HG02870 (cell line): ENCODE data around the gene MAN2B2.
A peak's percentile ranks its signal among the peaks of the same experiment; 100 is the strongest.

Experiments
- ATAC-seq: cut with Tn5 transposase; IDR thresholded peaks from one replicate; pipeline ENCODE4 v1.9.1; 2021; ENCODE audit warnings: mild to moderate bottlenecking, moderate library complexity; ENCODE audit not compliant: unreplicated experiment

MAN2B2 gene

GRCh38 chr4:6574747-6575502, at the start of gene MAN2B2:
Gene MAN2B2, plus strand, starts transcription at chr4:6575189. Its CDS starts 22 bp downstream, at chr4:6575211.
- ATAC-seq = peak; percentile 85

- no peak for ATAC-seq
These were observed 49.5 kb upstream of the MAN2B2 start for GRCh38 chr4:6525474-6525873.

GRCh38 chr4:6526156-6526555, 48.8 kb upstream of the MAN2B2 start:
- no peak for ATAC-seq

- no peak for ATAC-seq
These were observed 48.3 kb upstream of the MAN2B2 start for GRCh38 chr4:6526671-6527091.

- no peak for ATAC-seq
These were observed 47.7 kb upstream of the MAN2B2 start for GRCh38 chr4:6527259-6527658.

GRCh38 chr4:6527683-6528595, 47.0 kb upstream of the MAN2B2 start:
- ATAC-seq = no peak

- ATAC-seq = no peak
These were observed 46.0 kb upstream of the MAN2B2 start for GRCh38 chr4:6529021-6529420.

GRCh38 chr4:6530301-6530700, 44.7 kb upstream of the MAN2B2 start:
- no peak for ATAC-seq

GRCh38 chr4:6530964-6531363, 44.0 kb upstream of the MAN2B2 start:
- ATAC-seq = no peak

GRCh38 chr4:6532102-6532501, 42.9 kb upstream of the MAN2B2 start:
- no peak for ATAC-seq

- no peak for ATAC-seq
These were observed 42.3 kb upstream of the MAN2B2 start for GRCh38 chr4:6532658-6533057.

GRCh38 chr4:6534050-6534449, 40.9 kb upstream of the MAN2B2 start:
- ATAC-seq = no peak

- ATAC-seq = no peak
These were observed 40.2 kb upstream of the MAN2B2 start for GRCh38 chr4:6534618-6535328.

GRCh38 chr4:6535329-6535692, 39.7 kb upstream of the MAN2B2 start:
- ATAC-seq = no peak

GRCh38 chr4:6535706-6536105, 39.3 kb upstream of the MAN2B2 start:
- no peak for ATAC-seq

- ATAC-seq = no peak
These were observed 36.9 kb upstream of the MAN2B2 start for GRCh38 chr4:6538111-6538510.

- ATAC-seq = no peak
These were observed 36.4 kb upstream of the MAN2B2 start for GRCh38 chr4:6538575-6538974.

GRCh38 chr4:6539009-6539764, 35.8 kb upstream of the MAN2B2 start:
- ATAC-seq = no peak

- no peak for ATAC-seq
These were observed 34.1 kb upstream of the MAN2B2 start for GRCh38 chr4:6540879-6541278.

GRCh38 chr4:6541789-6542188, 33.2 kb upstream of the MAN2B2 start:
- no peak for ATAC-seq

- ATAC-seq = no peak
These were observed 32.0 kb upstream of the MAN2B2 start for GRCh38 chr4:6542951-6543350.
